Activated T-helper 1 cell treated with anti-CD3 and anti-CD28 coated beads, Interleukin-12 subunit alpha, Interleukin-12 subunit beta, Interleukin-2, Interleukin-4 antibody, amounts not matched to agents 30 ng/mL and 10 ng/mL and 1 ng/mL, durations not matched to agents 14 hours and 24 hours and 36 hours (primary cell): ENCODE results near the gene TAGAP. TPM values are rescaled to one million over a fixed set of nuclear protein-coding genes. Genes with fewer than 3 reads are reported as not detected.
"Not testable (repeated sequence)": the region's sequence is repeated elsewhere in the genome, so short reads cannot be mapped to it uniquely, and the experiment has no call there.

Experiments
- DNase-seq: peaks from one replicate; pipeline ENCODE4 v3.0.0; 2021; ENCODE audit warnings: low spot score
- H3K27ac Mint-ChIP-seq: one replicate; pipeline ENCODE4 v1.8.0; 2021; ENCODE audit warnings: mild to moderate bottlenecking, mixed read lengths
- H3K27me3 Mint-ChIP-seq: one replicate; pipeline ENCODE4 v1.8.0; 2022; ENCODE audit warnings: mild to moderate bottlenecking, moderate library complexity, mixed read lengths; ENCODE audit not compliant: insufficient read depth
- H3K36me3 Mint-ChIP-seq: one replicate; pipeline ENCODE4 v1.8.0; 2021; ENCODE audit warnings: low read depth, mixed read lengths
- H3K4me1 Mint-ChIP-seq: one replicate; pipeline ENCODE4 v1.8.0; 2021; ENCODE audit warnings: low read depth, mixed read lengths
- H3K4me3 Mint-ChIP-seq: one replicate; pipeline ENCODE4 v1.8.0; 2021; ENCODE audit warnings: mild to moderate bottlenecking, moderate library complexity, mixed read lengths
- H3K9me3 Mint-ChIP-seq: one replicate; pipeline ENCODE4 v1.8.0; 2021; ENCODE audit warnings: mixed read lengths
- intact Hi-C: fragments of 100-400 bp; cut with micrococcal nuclease; formaldehyde crosslinking; loops from one replicate; pipeline ENCODE4 v1.15.1; 2024
- total RNA-seq: library from RNA; stranded (reverse); gene quantifications from 2 replicates; pipeline ENCODE4 v1.2.3, GENCODE V29; 2022

Gene TAGAP
- total RNA-seq, 1 donor from 2014 or later = 245 TPM

- H3K4me3 Mint-ChIP-seq, H3K27me3 Mint-ChIP-seq, DNase-seq, H3K27ac Mint-ChIP-seq, intact Hi-C loops: not testable (repeated sequence)
- Mint-ChIP-seq H3K4me1 (peaks cover 24% of the 10 kb centered on the region), H3K36me3 (peaks cover 17% of the 10 kb centered on the region), H3K9me3 (peaks cover 28% of the 10 kb centered on the region)
These were observed 55.1 kb downstream of the TAGAP start for GRCh38 chr6:158989711-158990110.

- H3K4me3 Mint-ChIP-seq = no peak overlapping the region
These were observed 56.3 kb downstream of the TAGAP start for GRCh38 chr6:158988477-158988876.

GRCh38 chr6:158987657-158988056, 57.1 kb downstream of the TAGAP start:
- intact Hi-C loops = loop anchor here (1.0 kb wide), 1 partner anchor 8 kb away; no protein-coding TSS in a partner anchor
- Mint-ChIP-seq H3K4me1 (peaks cover 23% of the 10 kb centered on the region), H3K9me3 (peaks cover 28% of the 10 kb centered on the region), H3K36me3 (peaks cover 16% of the 10 kb centered on the region), H3K27ac (no peak overlapping the region), H3K4me3 (no peak overlapping the region), H3K27me3 (no peaks in the 10 kb centered on the region)
- DNase-seq = no peak

More at GRCh38 chr6:158988477-158988876, 56.3 kb downstream of the TAGAP start:
- intact Hi-C loops = no loop called here
- Mint-ChIP-seq H3K27ac (no peak overlapping the region), H3K36me3 (peaks cover 16% of the 10 kb centered on the region), H3K4me1 (peaks cover 23% of the 10 kb centered on the region), H3K9me3 (peaks cover 28% of the 10 kb centered on the region), H3K27me3 (no peaks in the 10 kb centered on the region)
- DNase-seq = no peak

Other genes with a start within 250 kb of the TAGAP start
- gene EZR, start 225.6 kb downstream of the TAGAP start, total RNA-seq = 205 and 206 TPM in 2 replicates
- 3.8 and 4.2 TPM in 2 replicates for gene RSPH3, start 44.8 kb downstream of the TAGAP start, total RNA-seq
- gene FNDC1, start 124.4 kb upstream of the TAGAP start, total RNA-seq = 0.02 TPM in 1 of 2 replicates, not detected in the other